ENCODE measurements around the gene PNPO. TPM values are rescaled to one million over a fixed set of nuclear protein-coding genes. Genes with fewer than 3 reads are reported as not detected.
"Not testable (repeated sequence)": the region's sequence is repeated elsewhere in the genome, so short reads cannot be mapped to it uniquely, and the experiment has no call there.

The PNPO gene
- polyA plus RNA-seq, 1 experiment, result 14.5 TPM

GRCh38 chr17:47918991-47919390 is 22.4 kb upstream of the PNPO start:
- DNase-seq (ENCODE audit: low read depth, low spot score), result no peak
- Histone ChIP-seq H3K27me3 (ENCODE audit: control insufficient read depth, insufficient read depth, low read length) (no peaks in the 10 kb centered on the region), H3K9me3 (ENCODE audit: control insufficient read depth, insufficient read depth, low read length) (no peaks in the 10 kb centered on the region), H3K27ac (ENCODE audit: low read depth, low read length) (no peak overlapping the region), H3K4me3 (ENCODE audit: low read depth, low read length) (no peak overlapping the region)
- no peak for TF ChIP-seq CTCF (IDR thresholded peaks at IDR 0.05; ENCODE audit: low read depth, low read length)
- POLR2A ChIA-PET, result no interaction called here
- CTCF ChIA-PET, result interaction anchor here (1.3 kb wide), 1 partner anchor 28 kb away, joined by 12 read pairs; no protein-coding TSS in a partner anchor

GRCh38 chr17:47919889-47920288 is 21.5 kb upstream of the PNPO start:
- H3K9me3 ChIP-seq (ENCODE audit: control insufficient read depth, insufficient read depth, low read length); H3K27me3 ChIP-seq (ENCODE audit: control insufficient read depth, insufficient read depth, low read length); H3K27ac ChIP-seq (ENCODE audit: low read depth, low read length); DNase-seq (ENCODE audit: low read depth, low spot score); POLR2A ChIA-PET; CTCF ChIA-PET; H3K4me3 ChIP-seq (ENCODE audit: low read depth, low read length): not testable (repeated sequence)

- no peak for DNase-seq (ENCODE audit: low read depth, low spot score)
- ChIA-PET CTCF (interaction anchor here (1.6 kb wide), 1 partner anchor 22 kb away, joined by 3 read pairs; no protein-coding TSS in a partner anchor), POLR2A (no interaction called here)
- H3K27ac ChIP-seq (ENCODE audit: low read depth, low read length), result no peak overlapping the region
- H3K9me3 ChIP-seq (ENCODE audit: control insufficient read depth, insufficient read depth, low read length), result no peaks in the 10 kb centered on the region; the same call in 1 of the 2 replicates
- no peak for TF ChIP-seq CTCF (IDR thresholded peaks at IDR 0.05; ENCODE audit: low read depth, low read length)
- no peaks in the 10 kb centered on the region for H3K27me3 ChIP-seq (ENCODE audit: control insufficient read depth, insufficient read depth, low read length)
- no peak overlapping the region for H3K4me3 ChIP-seq (ENCODE audit: low read depth, low read length)
Observed at GRCh38 chr17:47924785-47925677, 16.3 kb upstream of the PNPO start.

GRCh38 chr17:47925678-47925988 is 15.7 kb upstream of the PNPO start:
- Histone ChIP-seq H3K4me3 (ENCODE audit: low read depth, low read length) (no peak overlapping the region), H3K27me3 (ENCODE audit: control insufficient read depth, insufficient read depth, low read length) (no peaks in the 10 kb centered on the region), H3K27ac (ENCODE audit: low read depth, low read length) (no peak overlapping the region), H3K9me3 (ENCODE audit: control insufficient read depth, insufficient read depth, low read length) (no peaks in the 10 kb centered on the region; the same call in 1 of the 2 replicates)
- CTCF ChIA-PET, result interaction anchor here (1.6 kb wide), 1 partner anchor 21 kb away, joined by 3 read pairs; no protein-coding TSS in a partner anchor
- DNase-seq (ENCODE audit: low read depth, low spot score), result no peak
- POLR2A ChIA-PET, result no interaction called here
- no peak for TF ChIP-seq CTCF (IDR thresholded peaks at IDR 0.05; ENCODE audit: low read depth, low read length)

- ChIA-PET CTCF (no interaction called here), POLR2A (no interaction called here)
- H3K9me3 ChIP-seq (ENCODE audit: control insufficient read depth, insufficient read depth, low read length), result no peaks in the 10 kb centered on the region; the same call in 1 of the 2 replicates
- DNase-seq (ENCODE audit: low read depth, low spot score), result no peak
- TF ChIP-seq CTCF (IDR thresholded peaks at IDR 0.05; ENCODE audit: low read depth, low read length), result no peak
- no peak overlapping the region for H3K4me3 ChIP-seq (ENCODE audit: low read depth, low read length)
- H3K27ac ChIP-seq (ENCODE audit: low read depth, low read length), result no peak overlapping the region
- no peaks in the 10 kb centered on the region for H3K27me3 ChIP-seq (ENCODE audit: control insufficient read depth, insufficient read depth, low read length)
Observed at GRCh38 chr17:47927821-47928400, 13.5 kb upstream of the PNPO start.
